A673 (cell line): ENCODE data around the gene ASPG.

ENCODE experiments used
- CTCF ChIP-seq: fragments of 300-800, 200-600 bp; sonication (generic); conservative IDR thresholded peaks from 2 replicates; pipeline ENCODE4 v1.5.1; 2017; ENCODE audit warnings: low read depth, mild to moderate bottlenecking, antibody characterized with exemption, low read length, moderate library complexity, mixed read lengths
- EZH2 ChIP-seq: fragments of 200-600 bp; sonication (generic); IDR thresholded peaks from 2 replicates; pipeline ENCODE4 v1.6.1; 2017; ENCODE audit warnings: borderline replicate concordance, low read depth, mild to moderate bottlenecking, mixed read lengths, antibody characterized with exemption, low read length; ENCODE audit not compliant: poor library complexity, severe bottlenecking

- no peak for TF ChIP-seq CTCF
- TF ChIP-seq EZH2 = no peak
These were observed 37.7 kb upstream of the ASPG start for GRCh38 chr14:104047761-104048160.
